Skeletal muscle satellite cell (primary cell): Measurements from ENCODE around the gene TBC1D1.

ENCODE experiments used
- H3K27me3 ChIP-seq: 2 replicates; pipeline ENCODE4 v1.7.0; 2013; ENCODE audit warnings: low read length; ENCODE audit not compliant: control insufficient read depth, insufficient read depth
- H3K36me3 ChIP-seq: 2 replicates; pipeline ENCODE4 v1.7.0; 2013; ENCODE audit warnings: mild to moderate bottlenecking, control low read depth, low read length; ENCODE audit not compliant: insufficient read depth
- H3K4me1 ChIP-seq: 2 replicates; pipeline ENCODE4 v1.7.0; 2013; ENCODE audit warnings: low read length; ENCODE audit not compliant: control insufficient read depth, insufficient read depth
- H3K4me2 ChIP-seq: 2 replicates; pipeline ENCODE4 v1.7.0; 2013; ENCODE audit warnings: mild to moderate bottlenecking, low read length
- H3K4me3 ChIP-seq: 2 replicates; pipeline ENCODE4 v1.7.0; 2013; ENCODE audit warnings: low read length
- H3K9ac ChIP-seq: 2 replicates; pipeline ENCODE4 v1.7.0; 2013; ENCODE audit warnings: mild to moderate bottlenecking, low read depth, low read length, moderate library complexity
- H3K9me3 ChIP-seq: replicated peaks from 2 replicates; pipeline ENCODE4 v1.7.0; 2013; ENCODE audit warnings: mild to moderate bottlenecking, control low read depth, low read length

TBC1D1 gene

GRCh38 chr4:38145033-38145678, 254.3 kb downstream of the TBC1D1 start:
- Histone ChIP-seq H3K9ac (no peak overlapping the region), H3K27me3 (no peaks in the 10 kb centered on the region), H3K36me3 (peaks cover 2% of the 10 kb centered on the region), H3K4me3 (no peak overlapping the region), H3K9me3 (no peaks in the 10 kb centered on the region), H3K4me2 (no peak overlapping the region), H3K4me1 (peaks cover 9% of the 10 kb centered on the region)

DNA sequence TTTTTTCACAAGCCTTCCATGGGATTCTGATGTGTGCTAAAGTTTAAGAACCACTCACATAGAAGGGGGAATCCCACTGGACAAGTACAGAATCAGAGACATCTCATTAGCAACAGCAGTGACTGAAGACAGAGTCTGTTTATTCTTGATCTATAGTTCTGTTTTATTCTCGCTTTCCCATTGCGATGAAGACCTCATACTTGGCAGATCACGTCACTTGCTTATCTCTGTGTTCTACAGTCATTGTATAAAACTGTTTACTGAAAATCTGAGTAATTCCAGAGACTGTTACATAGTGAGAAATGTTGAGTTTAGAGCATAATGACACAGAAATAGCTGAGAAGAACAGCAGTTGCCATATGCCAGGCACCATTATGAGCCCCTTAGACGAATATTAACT, 254.9 kb downstream of the TBC1D1 start:
- H3K9me3 ChIP-seq: no peaks in the 10 kb centered on the region
- peaks cover 14% of the 10 kb centered on the region for H3K4me1 ChIP-seq
- H3K4me2 ChIP-seq: no peak overlapping the region
- H3K36me3 ChIP-seq: no peaks in the 10 kb centered on the region
- no peak overlapping the region for H3K4me3 ChIP-seq
- H3K27me3 ChIP-seq: no peaks in the 10 kb centered on the region
- H3K9ac ChIP-seq: no peak overlapping the region

- H3K36me3 ChIP-seq: no peaks in the 10 kb centered on the region
- no peak overlapping the region for H3K4me2 ChIP-seq
- H3K9me3 ChIP-seq: no peaks in the 10 kb centered on the region
- H3K27me3 ChIP-seq: no peaks in the 10 kb centered on the region
- no peak overlapping the region for H3K4me3 ChIP-seq
- H3K4me1 ChIP-seq: peaks cover 17% of the 10 kb centered on the region
- no peak overlapping the region for H3K9ac ChIP-seq
These were observed 255.5 kb downstream of the TBC1D1 start for GRCh38 chr4:38146383-38146782.

DNA sequence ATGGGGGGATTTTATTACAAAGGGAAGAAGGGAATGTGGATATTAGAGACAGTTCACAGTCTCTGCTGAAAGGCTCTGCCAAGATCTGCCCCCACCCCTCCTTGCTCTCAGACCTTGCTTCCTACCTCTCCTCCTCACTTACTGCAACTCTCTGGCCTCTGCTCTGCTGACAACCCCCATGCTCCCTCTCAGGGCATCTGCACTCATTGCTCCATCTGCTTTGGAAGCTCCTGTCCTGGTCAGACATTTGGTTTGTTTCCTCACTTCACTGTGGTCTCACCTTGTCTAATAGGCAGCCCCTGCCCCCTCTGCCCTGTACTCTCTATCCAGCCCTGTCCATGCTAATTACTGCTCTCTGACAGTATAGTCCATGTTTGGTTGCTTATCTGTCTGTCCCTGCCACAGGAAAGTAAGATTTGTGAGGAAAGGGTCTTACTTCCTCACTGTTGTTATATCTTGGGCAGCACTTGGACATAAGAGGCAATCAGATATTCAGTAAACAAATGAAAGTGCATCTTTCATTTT, 258.6 kb downstream of the TBC1D1 start:
- no peak overlapping the region for H3K4me3 ChIP-seq

DNA sequence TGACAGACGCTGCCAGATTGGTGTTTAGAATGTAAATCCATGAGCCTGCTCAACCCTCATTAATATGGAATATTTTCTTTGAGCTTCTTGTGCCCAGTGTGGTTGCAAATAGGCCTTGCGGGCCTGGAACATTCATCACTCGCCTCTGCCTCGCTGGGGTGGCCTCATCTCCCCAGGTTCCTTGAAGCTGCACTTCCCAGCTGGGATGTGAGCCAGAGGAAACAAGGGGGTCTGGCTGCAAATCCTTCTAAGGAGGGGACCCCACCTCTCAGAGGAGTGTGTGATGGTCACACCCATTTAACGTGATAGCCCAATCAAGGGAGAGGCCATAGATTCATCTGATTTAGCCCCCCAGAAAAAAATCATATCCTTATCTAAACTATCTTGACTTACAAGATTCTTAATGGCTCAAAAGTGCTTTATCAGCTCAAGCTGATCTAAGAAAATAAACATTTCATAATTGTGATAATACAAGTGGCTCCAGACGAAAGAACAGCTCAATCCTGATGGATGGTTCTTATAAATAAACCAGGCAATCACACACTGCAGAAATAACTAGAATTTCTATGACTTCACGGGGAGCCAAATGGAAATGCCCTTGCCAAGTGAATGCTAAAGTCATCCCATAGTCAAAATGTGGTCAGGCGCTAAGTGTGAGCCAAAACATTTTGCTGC, 259.2 kb downstream of the TBC1D1 start:
- no peaks in the 10 kb centered on the region for H3K9me3 ChIP-seq
- no peaks in the 10 kb centered on the region for H3K27me3 ChIP-seq
- no peak overlapping the region for H3K9ac ChIP-seq
- peak overlapping the region; percentile 54 for H3K4me2 ChIP-seq
- no peak overlapping the region for H3K4me3 ChIP-seq
- peaks cover 23% of the 10 kb centered on the region for H3K4me1 ChIP-seq
- no peaks in the 10 kb centered on the region for H3K36me3 ChIP-seq

More for the DNA sequence above, 258.6 kb downstream of the TBC1D1 start:
- Histone ChIP-seq H3K36me3 (no peaks in the 10 kb centered on the region), H3K9ac (no peak overlapping the region), H3K4me1 (peaks cover 17% of the 10 kb centered on the region), H3K27me3 (no peaks in the 10 kb centered on the region), H3K4me2 (no peak overlapping the region), H3K9me3 (no peaks in the 10 kb centered on the region)

GRCh38 chr4:38150766-38151165, 259.9 kb downstream of the TBC1D1 start:
- H3K9ac ChIP-seq: no peak overlapping the region
- H3K4me1 ChIP-seq: peaks cover 29% of the 10 kb centered on the region
- H3K4me2 ChIP-seq: peak overlapping the region; percentile 54
- H3K36me3 ChIP-seq: no peaks in the 10 kb centered on the region
- H3K4me3 ChIP-seq: no peak overlapping the region
- no peaks in the 10 kb centered on the region for H3K9me3 ChIP-seq
- H3K27me3 ChIP-seq: no peaks in the 10 kb centered on the region

GRCh38 chr4:38151873-38152272, 261.0 kb downstream of the TBC1D1 start:
- Histone ChIP-seq H3K4me1 (peaks cover 30% of the 10 kb centered on the region), H3K4me2 (no peak overlapping the region), H3K9me3 (no peaks in the 10 kb centered on the region), H3K9ac (no peak overlapping the region), H3K4me3 (no peak overlapping the region), H3K36me3 (no peaks in the 10 kb centered on the region), H3K27me3 (no peaks in the 10 kb centered on the region)

DNA sequence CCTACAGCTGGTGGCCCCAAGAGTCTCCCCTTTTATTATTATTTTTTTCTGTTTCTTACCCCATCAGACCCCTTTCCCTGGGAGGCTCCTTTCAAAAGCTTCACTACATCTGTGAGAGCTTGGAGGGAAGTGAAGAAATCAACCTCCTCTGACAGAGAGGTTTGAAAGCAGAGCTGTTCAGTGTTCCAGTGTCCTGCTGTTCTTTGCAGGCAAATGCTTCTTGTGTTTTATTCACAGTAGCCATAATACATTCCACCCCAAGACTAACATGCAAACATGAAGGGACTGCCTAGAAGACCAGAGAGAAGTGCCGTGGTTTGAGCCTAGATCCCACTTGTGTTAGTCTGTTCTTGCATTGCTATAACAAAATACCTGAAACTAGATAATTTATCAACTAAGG, 261.4 kb downstream of the TBC1D1 start:
- H3K9ac ChIP-seq: no peak overlapping the region
- no peaks in the 10 kb centered on the region for H3K36me3 ChIP-seq
- H3K9me3 ChIP-seq: no peaks in the 10 kb centered on the region
- H3K4me3 ChIP-seq: no peak overlapping the region
- H3K4me2 ChIP-seq: no peak overlapping the region
- H3K27me3 ChIP-seq: no peaks in the 10 kb centered on the region
- peaks cover 30% of the 10 kb centered on the region for H3K4me1 ChIP-seq

- Histone ChIP-seq H3K27me3 (no peaks in the 10 kb centered on the region), H3K9ac (no peak overlapping the region), H3K36me3 (no peaks in the 10 kb centered on the region)
These were observed 262.0 kb downstream of the TBC1D1 start for GRCh38 chr4:38152721-38153386.

GRCh38 chr4:38153387-38153760, 262.5 kb downstream of the TBC1D1 start:
- peaks cover 30% of the 10 kb centered on the region for H3K4me1 ChIP-seq
- H3K9ac ChIP-seq: no peak overlapping the region
- no peaks in the 10 kb centered on the region for H3K9me3 ChIP-seq
- no peak overlapping the region for H3K4me3 ChIP-seq
- H3K4me2 ChIP-seq: no peak overlapping the region
- no peaks in the 10 kb centered on the region for H3K27me3 ChIP-seq
- no peaks in the 10 kb centered on the region for H3K36me3 ChIP-seq

More at GRCh38 chr4:38152721-38153386, 262.0 kb downstream of the TBC1D1 start:
- no peak overlapping the region for H3K4me3 ChIP-seq
- no peak overlapping the region for H3K4me2 ChIP-seq
- H3K9me3 ChIP-seq: no peaks in the 10 kb centered on the region
- peaks cover 30% of the 10 kb centered on the region for H3K4me1 ChIP-seq

GRCh38 chr4:38154252-38154651, 263.4 kb downstream of the TBC1D1 start:
- no peaks in the 10 kb centered on the region for H3K36me3 ChIP-seq
- H3K9me3 ChIP-seq: no peaks in the 10 kb centered on the region
- no peak overlapping the region for H3K9ac ChIP-seq
- no peaks in the 10 kb centered on the region for H3K27me3 ChIP-seq
- H3K4me1 ChIP-seq: peaks cover 30% of the 10 kb centered on the region
- H3K4me3 ChIP-seq: no peak overlapping the region
- no peak overlapping the region for H3K4me2 ChIP-seq
